GM12801 (cell line): ENCODE data around the gene VDR.

Source experiments
- CTCF ChIP-seq: IDR thresholded peaks from one replicate; pipeline ENCODE4 v1.5.1; 2011; ENCODE audit warnings: control low read depth; ENCODE audit not compliant: insufficient read length; ENCODE audit errors: extremely low read depth

The VDR gene

GRCh38 chr12:47835831-47836155 is 69.0 kb downstream of the VDR start:
- no peak for TF ChIP-seq CTCF

- TF ChIP-seq CTCF = no peak
These were observed 69.6 kb downstream of the VDR start for GRCh38 chr12:47835006-47835830.

GRCh38 chr12:47834199-47834903 is 70.4 kb downstream of the VDR start:
- TF ChIP-seq CTCF = no peak

GRCh38 chr12:47833591-47834012 is 71.2 kb downstream of the VDR start:
- TF ChIP-seq CTCF = no peak

GRCh38 chr12:47832263-47832933 is 72.4 kb downstream of the VDR start:
- no peak for TF ChIP-seq CTCF

- TF ChIP-seq CTCF = no peak
These were observed 75.2 kb downstream of the VDR start for GRCh38 chr12:47829584-47829983.

GRCh38 chr12:47828976-47829482 is 75.8 kb downstream of the VDR start:
- TF ChIP-seq CTCF = no peak
